Neural crest cell (in vitro differentiated cells): ENCODE results near the gene TSNAX. TPM values are rescaled to one million over a fixed set of nuclear protein-coding genes. Genes with fewer than 3 reads are reported as not detected.

Experiments
- DNase-seq: peaks from one replicate; pipeline ENCODE4 v3.0.0; 2021; ENCODE audit warnings: low read depth, mixed read lengths, low spot score
- H3K27ac Mint-ChIP-seq: one replicate; pipeline ENCODE4 v1.8.0; 2021; ENCODE audit warnings: mild to moderate bottlenecking, mixed read lengths; ENCODE audit not compliant: unreplicated experiment
- H3K27me3 Mint-ChIP-seq: 2 replicates; pipeline ENCODE4 v1.8.0; 2021; ENCODE audit warnings: low read depth, mild to moderate bottlenecking, mixed read lengths
- H3K36me3 Mint-ChIP-seq: 2 replicates; pipeline ENCODE4 v1.8.0; 2021; ENCODE audit warnings: low read depth, mild to moderate bottlenecking, mixed read lengths
- H3K4me1 Mint-ChIP-seq: 2 replicates; pipeline ENCODE4 v1.8.0; 2021; ENCODE audit warnings: mixed read lengths
- H3K4me3 Mint-ChIP-seq: one replicate; pipeline ENCODE4 v1.8.0; 2021; ENCODE audit warnings: mild to moderate bottlenecking, mixed read lengths
- H3K9me3 Mint-ChIP-seq: 2 replicates; pipeline ENCODE4 v1.8.0; 2021; ENCODE audit warnings: mixed read lengths
- total RNA-seq: library from RNA; stranded (reverse); gene quantifications from 2 replicates; pipeline ENCODE4 v1.2.1, GENCODE V29; 2021
- TF ChIP-seq, protein P1 (sequence below): fragments of 200-600 bp; sonication (generic); conservative IDR thresholded peaks from 2 replicates; pipeline ENCODE4 v1.5.0; 2021; ENCODE audit warnings: antibody characterized with exemption, mild to moderate bottlenecking

Gene TSNAX
- total RNA-seq, 1 donor from 2014 or later = 39.2 TPM

GRCh38 chr1:231576804-231577718 is 48.6 kb downstream of the TSNAX start:
- TF ChIP-seq, protein P1, sequence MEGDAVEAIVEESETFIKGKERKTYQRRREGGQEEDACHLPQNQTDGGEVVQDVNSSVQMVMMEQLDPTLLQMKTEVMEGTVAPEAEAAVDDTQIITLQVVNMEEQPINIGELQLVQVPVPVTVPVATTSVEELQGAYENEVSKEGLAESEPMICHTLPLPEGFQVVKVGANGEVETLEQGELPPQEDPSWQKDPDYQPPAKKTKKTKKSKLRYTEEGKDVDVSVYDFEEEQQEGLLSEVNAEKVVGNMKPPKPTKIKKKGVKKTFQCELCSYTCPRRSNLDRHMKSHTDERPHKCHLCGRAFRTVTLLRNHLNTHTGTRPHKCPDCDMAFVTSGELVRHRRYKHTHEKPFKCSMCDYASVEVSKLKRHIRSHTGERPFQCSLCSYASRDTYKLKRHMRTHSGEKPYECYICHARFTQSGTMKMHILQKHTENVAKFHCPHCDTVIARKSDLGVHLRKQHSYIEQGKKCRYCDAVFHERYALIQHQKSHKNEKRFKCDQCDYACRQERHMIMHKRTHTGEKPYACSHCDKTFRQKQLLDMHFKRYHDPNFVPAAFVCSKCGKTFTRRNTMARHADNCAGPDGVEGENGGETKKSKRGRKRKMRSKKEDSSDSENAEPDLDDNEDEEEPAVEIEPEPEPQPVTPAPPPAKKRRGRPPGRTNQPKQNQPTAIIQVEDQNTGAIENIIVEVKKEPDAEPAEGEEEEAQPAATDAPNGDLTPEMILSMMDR = no peak
- Mint-ChIP-seq H3K9me3 (no peaks in the 10 kb centered on the region), H3K27ac (no peak overlapping the region)

DNA sequence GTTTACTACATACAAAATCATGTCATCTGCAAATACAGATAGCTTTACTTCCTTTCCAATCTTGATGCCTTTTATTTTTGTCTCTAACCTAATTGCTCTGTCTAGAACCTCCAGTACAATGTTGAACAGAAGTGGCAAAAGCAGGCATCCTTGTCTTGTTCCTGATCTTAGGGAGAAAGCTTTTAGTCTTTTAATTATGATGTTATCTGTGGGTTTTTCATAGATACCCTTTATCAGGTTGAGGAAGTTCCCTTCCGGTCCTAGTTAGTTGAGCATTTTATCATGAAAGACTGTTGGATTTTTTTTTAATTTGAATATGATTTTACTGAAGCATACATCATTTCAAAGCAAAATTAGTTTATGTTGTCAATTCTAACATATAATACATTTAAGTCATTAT is 52.4 kb downstream of the TSNAX start:
- Mint-ChIP-seq H3K36me3 (no peaks in the 10 kb centered on the region), H3K4me1 (peaks cover 7% of the 10 kb centered on the region), H3K27me3 (no peaks in the 10 kb centered on the region), H3K9me3 (no peaks in the 10 kb centered on the region), H3K27ac (no peak overlapping the region), H3K4me3 (no peak overlapping the region)
- TF ChIP-seq, protein P1 = no peak
- DNase-seq = no peak

More at GRCh38 chr1:231576804-231577718, 48.6 kb downstream of the TSNAX start:
- no peak for DNase-seq
- Mint-ChIP-seq H3K36me3 (no peaks in the 10 kb centered on the region), H3K27me3 (no peaks in the 10 kb centered on the region), H3K4me3 (no peak overlapping the region), H3K4me1 (no peaks in the 10 kb centered on the region)

- Mint-ChIP-seq H3K4me3 (no peak overlapping the region), H3K9me3 (no peaks in the 10 kb centered on the region), H3K36me3 (no peaks in the 10 kb centered on the region), H3K27me3 (no peaks in the 10 kb centered on the region), H3K27ac (no peak overlapping the region), H3K4me1 (peaks cover 7% of the 10 kb centered on the region)
- DNase-seq = no peak
- TF ChIP-seq, protein P1 = no peak
Measured at GRCh38 chr1:231581859-231582258, 53.4 kb downstream of the TSNAX start.

DNA sequence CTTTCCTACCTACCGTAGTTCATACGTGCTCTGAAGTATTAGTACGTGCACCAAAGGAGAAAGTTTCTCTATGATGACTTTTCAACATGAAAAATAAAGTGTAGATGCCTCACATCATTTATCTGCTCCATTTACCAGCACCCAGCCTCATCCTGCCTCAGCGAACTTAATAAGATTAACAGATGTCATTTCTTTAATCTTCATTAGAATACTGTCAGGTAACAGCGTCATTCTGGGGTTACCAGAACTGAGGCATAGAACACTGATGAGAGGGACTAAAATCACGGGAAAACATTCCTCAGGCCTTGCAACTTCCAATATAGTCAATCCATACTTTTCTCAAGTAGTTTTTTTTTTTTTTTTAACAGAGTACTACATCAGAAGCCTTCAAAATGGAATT is 54.9 kb downstream of the TSNAX start:
- no peaks in the 10 kb centered on the region for H3K9me3 Mint-ChIP-seq
- no peaks in the 10 kb centered on the region for H3K27me3 Mint-ChIP-seq
- no peak overlapping the region for H3K27ac Mint-ChIP-seq
- TF ChIP-seq, protein P1 = no peak
- H3K4me1 Mint-ChIP-seq = peaks cover 8% of the 10 kb centered on the region
- no peak overlapping the region for H3K4me3 Mint-ChIP-seq
- DNase-seq = no peak
- H3K36me3 Mint-ChIP-seq = no peaks in the 10 kb centered on the region

DNA sequence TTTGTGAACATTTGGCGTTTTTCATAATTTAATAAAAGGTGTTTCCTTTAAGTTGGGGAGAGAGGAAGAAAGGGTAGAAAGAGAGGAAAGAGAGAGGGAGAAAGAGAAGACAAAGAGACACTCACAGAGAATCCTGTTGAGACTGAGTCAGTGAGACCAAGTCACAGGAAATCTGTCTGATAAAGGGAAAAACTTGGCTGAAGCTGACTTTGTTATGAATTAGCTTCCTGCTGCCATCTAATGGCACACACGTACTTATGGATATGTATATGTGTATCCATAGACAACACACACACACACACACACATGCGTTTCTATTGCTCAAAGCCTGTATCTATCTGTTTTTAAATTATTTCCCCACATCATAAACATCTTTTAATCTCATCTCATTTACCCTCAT is 55.6 kb downstream of the TSNAX start:
- H3K4me1 Mint-ChIP-seq = peaks cover 15% of the 10 kb centered on the region
- H3K36me3 Mint-ChIP-seq = no peaks in the 10 kb centered on the region
- no peak overlapping the region for H3K4me3 Mint-ChIP-seq
- no peak for DNase-seq
- no peaks in the 10 kb centered on the region for H3K27me3 Mint-ChIP-seq
- H3K27ac Mint-ChIP-seq = no peak overlapping the region
- H3K9me3 Mint-ChIP-seq = no peaks in the 10 kb centered on the region
- TF ChIP-seq, protein P1 = no peak
